NK-92 (cell line): ENCODE data around the gene C1S.
"Not testable (repeated sequence)": the region's sequence is repeated elsewhere in the genome, so short reads cannot be mapped to it uniquely, and the experiment has no call there.

Source experiments
- DNase-seq: peaks from one replicate; lab custom pipeline; 2025; ENCODE audit not compliant: unreplicated experiment; lab: John Stamatoyannopoulos, UW

The C1S gene

DNA sequence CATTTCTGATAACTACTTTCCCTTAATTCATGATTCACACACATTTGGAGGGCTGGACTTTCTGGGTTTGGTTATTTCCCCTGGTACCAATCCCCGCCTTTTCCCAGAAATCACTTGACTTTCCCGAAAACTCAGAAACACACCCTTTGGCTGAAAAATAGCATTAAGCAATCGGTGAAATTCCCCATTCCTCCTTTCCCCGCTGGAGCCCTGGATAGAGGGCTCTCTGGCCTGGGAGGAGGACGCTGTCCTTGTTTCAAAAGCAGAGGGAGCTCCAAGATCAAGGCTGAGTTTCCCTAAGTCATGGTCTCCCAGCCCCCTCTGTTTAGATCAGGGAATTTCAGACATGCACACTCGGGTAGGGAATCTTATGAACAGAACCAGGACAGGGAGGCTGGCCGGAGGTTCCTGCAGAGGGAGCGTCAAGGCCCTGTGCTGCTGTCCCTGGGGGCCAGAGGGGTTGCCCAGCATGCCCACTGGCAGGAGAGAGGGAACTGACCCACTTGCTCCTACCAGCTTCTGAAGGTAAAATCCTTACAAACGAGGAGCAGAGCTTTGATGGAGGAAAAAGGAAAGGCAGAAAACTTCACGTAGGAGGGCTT, at the start of gene C1S:
Gene C1S (plus strand): TSS at position 366 of the 602 bp plus-strand sequence. CDS start 1,195 bp downstream, outside the sequence.
- DNase-seq, result no peak

GRCh38 chr12:7011398-7011797, 49.1 kb upstream of the C1S start:
- not testable (repeated sequence) for DNase-seq

- DNase-seq, result no peak
Measured at GRCh38 chr12:7012024-7012607, 48.4 kb upstream of the C1S start.

- DNase-seq, result no peak
Measured at GRCh38 chr12:7013101-7013500, 47.4 kb upstream of the C1S start.

GRCh38 chr12:7015555-7016370, 44.8 kb upstream of the C1S start:
- no peak for DNase-seq

DNA sequence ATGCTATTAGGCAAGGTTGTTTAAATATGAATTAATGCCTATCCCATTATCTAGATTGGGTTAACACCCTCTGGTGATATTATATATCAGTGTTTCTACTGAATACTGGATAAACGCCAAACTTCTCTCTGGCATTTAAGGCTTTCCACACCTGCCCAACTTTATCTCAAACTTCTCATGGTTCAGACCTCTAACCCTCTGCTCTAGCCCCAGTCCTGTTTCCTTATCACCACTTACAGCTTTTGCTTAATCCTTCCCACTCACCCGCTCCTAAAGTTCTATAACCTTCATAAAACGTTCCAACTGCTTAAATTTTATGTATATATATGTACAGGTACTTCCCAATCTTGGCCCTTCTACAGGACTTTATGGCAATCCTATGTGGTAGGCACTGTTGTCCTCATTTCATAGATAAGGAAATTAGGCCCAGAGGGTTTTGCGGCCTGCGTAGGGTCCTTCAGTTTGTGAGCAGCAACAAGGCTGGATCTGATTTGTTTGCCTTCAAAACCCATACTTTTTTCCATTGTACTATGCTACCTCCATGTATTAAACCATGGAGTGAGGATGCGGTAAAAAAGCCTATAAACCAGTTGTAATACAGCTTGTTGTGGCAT, 43.5 kb upstream of the C1S start:
- DNase-seq, result no peak

DNA sequence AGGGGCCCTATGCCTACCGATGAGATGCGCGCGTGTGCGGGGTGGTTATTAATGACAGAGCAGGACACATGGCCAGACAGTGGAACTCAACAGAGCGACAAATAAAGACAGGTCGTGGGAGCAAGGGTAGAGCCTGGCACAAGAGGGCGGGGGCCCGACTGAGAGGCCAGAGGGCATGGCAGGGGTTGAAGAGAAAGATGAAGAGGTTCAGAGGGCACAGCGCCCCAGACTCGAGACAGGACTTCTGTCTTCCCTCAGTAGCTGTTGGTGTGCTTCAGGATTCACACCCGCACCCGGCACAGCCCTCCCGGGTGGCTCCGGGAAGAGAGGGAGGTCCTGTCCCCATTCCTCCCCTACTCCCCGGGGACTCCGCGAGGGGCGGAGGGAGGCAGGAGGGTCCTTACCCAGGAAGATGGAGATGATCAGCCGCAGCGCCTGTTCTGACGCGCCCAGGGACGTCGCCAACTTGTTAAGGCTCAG, 42.6 kb upstream of the C1S start:
- no peak for DNase-seq

- DNase-seq, result peak; percentile 76
Measured at GRCh38 chr12:7018350-7019042, 42.0 kb upstream of the C1S start, which contains the start of gene LPCAT3. LPCAT3 (minus strand) TSS chr12:7018476; CDS start chr12:7018424, 52 bp downstream.

DNA sequence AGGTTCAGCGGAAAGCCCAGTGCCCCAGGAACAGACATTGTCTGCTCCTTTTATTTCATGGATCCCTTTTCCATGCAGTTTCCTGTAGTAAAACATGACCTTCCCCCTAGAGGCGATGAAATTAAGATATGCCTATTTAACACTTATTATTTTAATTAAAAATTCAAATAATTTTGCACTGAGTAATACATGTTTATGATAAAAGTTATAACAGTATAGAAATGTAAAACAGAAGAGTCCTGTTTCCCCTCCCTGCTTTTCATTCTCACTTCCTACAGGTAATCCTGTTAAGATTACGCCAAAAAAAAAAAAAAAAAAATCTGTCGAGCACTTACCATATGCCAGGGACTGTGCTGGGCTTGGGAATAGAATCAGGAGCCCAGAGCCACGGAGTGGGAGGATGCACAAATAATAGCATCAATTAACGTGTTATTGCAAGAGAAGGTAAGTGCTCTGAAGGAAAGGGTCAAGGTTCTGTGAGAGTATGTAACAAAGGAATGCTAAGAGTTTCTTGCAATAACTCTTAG, 41.4 kb upstream of the C1S start:
- no peak for DNase-seq

- no peak for DNase-seq
Measured at GRCh38 chr12:7021956-7022355, 38.6 kb upstream of the C1S start.

- no peak for DNase-seq
Measured at GRCh38 chr12:7023114-7023513, 37.4 kb upstream of the C1S start.

DNA sequence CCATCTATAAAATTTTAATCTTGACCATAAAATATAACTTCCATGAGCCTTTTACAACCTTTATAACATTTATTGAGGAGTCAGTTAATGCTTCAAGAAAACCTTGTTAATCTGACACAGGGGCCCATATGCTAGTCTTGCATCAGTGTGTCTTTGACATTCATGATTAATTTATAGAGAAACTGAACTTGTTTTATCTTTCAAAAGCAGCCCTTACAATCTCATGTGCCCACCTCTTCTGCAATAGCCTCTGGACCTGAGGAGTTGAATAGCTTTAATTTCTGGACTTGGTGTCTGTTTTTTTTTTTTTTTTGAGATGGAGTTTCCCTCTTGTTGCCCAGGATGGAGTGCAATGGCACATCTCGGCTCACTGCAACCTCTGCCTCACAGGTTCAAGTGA, 33.7 kb upstream of the C1S start:
- no peak for DNase-seq

- DNase-seq, result no peak
Measured at GRCh38 chr12:7031306-7031705, 29.2 kb upstream of the C1S start.

DNA sequence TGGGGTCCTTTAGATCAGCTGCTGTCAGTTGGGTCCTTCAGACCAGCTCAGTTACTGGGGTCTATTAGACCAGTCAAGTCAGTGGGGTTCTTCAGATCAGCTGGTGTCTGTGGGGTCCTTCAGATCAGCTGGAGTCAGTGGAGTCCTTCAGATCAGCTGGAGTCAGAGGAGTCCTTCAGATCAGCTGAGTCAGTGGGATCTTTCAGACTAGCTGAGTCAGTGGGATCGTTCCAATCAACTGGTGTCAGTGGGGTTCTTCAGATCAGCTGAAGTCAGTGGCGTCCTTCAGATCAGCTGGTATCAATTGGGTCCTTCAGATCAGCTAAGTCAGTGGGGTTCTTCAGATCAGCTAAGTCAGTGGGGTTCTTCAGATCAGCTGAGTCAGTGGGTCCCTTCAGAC, 27.5 kb upstream of the C1S start:
- DNase-seq, result no peak

DNA sequence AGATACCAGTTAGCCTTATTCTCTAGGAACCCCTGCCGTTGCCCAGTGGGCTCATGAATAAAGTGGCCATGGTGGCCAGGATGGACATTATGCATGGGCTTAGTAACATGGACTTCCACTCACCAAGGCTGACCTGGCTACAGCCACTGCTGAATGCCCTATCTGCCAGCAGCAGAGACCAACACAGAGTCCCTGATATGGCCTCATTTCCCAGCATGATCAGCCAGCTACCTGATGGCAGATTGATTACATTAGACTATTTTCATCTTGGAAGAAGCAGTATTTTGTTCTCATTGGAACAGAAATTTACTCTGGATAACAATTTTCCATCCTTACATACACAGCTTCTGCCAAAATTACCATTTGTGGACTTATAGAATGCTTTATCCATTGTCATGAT, 26.1 kb upstream of the C1S start:
- no peak for DNase-seq

DNA sequence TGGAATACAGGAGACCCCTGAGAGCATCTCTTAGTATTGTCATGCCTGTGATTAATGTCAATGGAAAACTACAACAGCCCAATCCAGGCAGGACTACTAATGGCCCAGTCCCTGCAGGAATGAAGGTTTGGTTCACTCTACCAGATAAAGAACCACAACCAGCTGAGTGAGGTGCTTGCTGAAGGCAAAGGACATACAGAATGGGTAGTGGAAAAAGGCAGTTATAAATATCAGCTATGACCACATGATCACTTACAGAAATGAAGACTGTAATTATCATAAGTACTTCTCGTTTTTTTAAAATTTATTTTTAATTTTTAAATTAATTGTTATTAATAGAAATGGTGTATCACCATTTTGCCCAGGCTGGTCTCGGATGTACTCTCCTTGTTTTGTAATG, 25.1 kb upstream of the C1S start:
- DNase-seq, result no peak

GRCh38 chr12:7037411-7037810, 23.1 kb upstream of the C1S start:
- DNase-seq, result not testable (repeated sequence)

DNA sequence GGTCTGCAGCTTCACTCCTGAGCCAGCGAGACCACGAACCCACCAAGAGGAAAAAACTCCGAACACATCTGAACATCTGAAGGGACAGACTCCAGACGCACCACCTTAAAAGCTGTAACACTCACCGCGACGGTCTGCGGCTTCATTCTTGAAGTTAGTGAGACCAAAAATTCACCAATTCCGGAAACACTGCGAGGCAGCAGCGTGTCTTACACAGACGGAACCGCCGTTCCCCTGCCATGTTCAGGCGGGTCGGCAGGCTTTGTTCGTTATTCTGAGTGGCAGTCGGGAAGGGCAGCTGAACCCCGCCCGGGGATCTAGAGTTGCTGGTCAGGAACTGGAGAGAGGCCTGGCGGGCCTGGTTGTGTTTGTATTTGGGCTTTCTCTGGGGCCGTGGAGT, 21.9 kb upstream of the C1S start:
- no peak for DNase-seq

- DNase-seq, result no peak
Measured at GRCh38 chr12:7039403-7039802, 21.1 kb upstream of the C1S start.

GRCh38 chr12:7042842-7043241, 17.7 kb upstream of the C1S start:
- no peak for DNase-seq

- DNase-seq, result no peak
Measured at GRCh38 chr12:7045913-7046312, 14.6 kb upstream of the C1S start.
